ENCODE measurements around the gene TOM1L1. TPM values are rescaled to one million over a fixed set of nuclear protein-coding genes. Genes with fewer than 3 reads are reported as not detected.

TOM1L1 gene
- total RNA-seq, 2 experiments from 2014 or later: not detected

GRCh38 chr17:54982399-54982798 lies 81.7 kb downstream of the TOM1L1 start:
- H3K4me2 ChIP-seq (ENCODE audit: low read length): no peak overlapping the region
- intact Hi-C loops (cut with micrococcal nuclease; ENCODE audit: unreplicated experiment): no loop called here
- H3K4me1 ChIP-seq (ENCODE audit: insufficient read depth, low read length, poor library complexity, severe bottlenecking): no peaks in the 10 kb centered on the region
- H3K9me3 ChIP-seq (ENCODE audit: low read length): peaks cover 20% of the 10 kb centered on the region; the same call in 1 of the 2 replicates
- H3K4me3 ChIP-seq (ENCODE audit: low read depth, low read length, poor library complexity, severe bottlenecking): no peak overlapping the region
- no peak overlapping the region for H3K27ac ChIP-seq (ENCODE audit: low read depth, low read length, poor library complexity, severe bottlenecking)
- TF ChIP-seq CTCF (conservative IDR thresholded peaks at IDR 0.05; ENCODE audit: low read length): no peak
- no peak for TF ChIP-seq EZH2phosphoT487 (IDR thresholded peaks at IDR 0.05; ENCODE audit: borderline replicate concordance, low read depth, low read length)
- no peaks in the 10 kb centered on the region for H3K9me2 ChIP-seq (ENCODE audit: insufficient read depth, low read length)
- H3K36me3 ChIP-seq (ENCODE audit: insufficient read depth, low read length): no peaks in the 10 kb centered on the region; the same call in 1 of the 2 replicates
- BruUV-seq (replicated peaks): no TSS peak
- H3K79me2 ChIP-seq (ENCODE audit: insufficient read depth, low read depth, low read length): peaks cover 8% of the 10 kb centered on the region; the same call in 1 of the 2 replicates
- H4K20me1 ChIP-seq (ENCODE audit: insufficient read depth, low read length): no peaks in the 10 kb centered on the region
- ChIA-PET CTCF (ENCODE audit: unreplicated experiment) (no interaction called here), POLR2A (no interaction called here)
- H2AFZ ChIP-seq (ENCODE audit: low read length): no peak overlapping the region
- DNase-seq (ENCODE audit: low spot score): no peak

- no TSS peak for BruUV-seq (replicated peaks)
Observed at GRCh38 chr17:54983260-54983659, 82.6 kb downstream of the TOM1L1 start.

More at GRCh38 chr17:54983260-54983659, 82.6 kb downstream of the TOM1L1 start:
- Histone ChIP-seq H3K36me3 (ENCODE audit: insufficient read depth, low read length) (no peaks in the 10 kb centered on the region; the same call in 1 of the 2 replicates), H3K27ac (ENCODE audit: low read depth, low read length, poor library complexity, severe bottlenecking) (no peak overlapping the region), H3K9me3 (ENCODE audit: low read length) (peaks cover 20% of the 10 kb centered on the region; the same call in 1 of the 2 replicates), H3K9me2 (ENCODE audit: insufficient read depth, low read length) (no peaks in the 10 kb centered on the region), H3K4me2 (ENCODE audit: low read length) (no peak overlapping the region), H3K4me1 (ENCODE audit: insufficient read depth, low read length, poor library complexity, severe bottlenecking) (no peaks in the 10 kb centered on the region), H2AFZ (ENCODE audit: low read length) (no peak overlapping the region), H3K4me3 (ENCODE audit: low read depth, low read length, poor library complexity, severe bottlenecking) (no peak overlapping the region), H3K79me2 (ENCODE audit: insufficient read depth, low read depth, low read length) (peaks cover 8% of the 10 kb centered on the region; the same call in 1 of the 2 replicates), H4K20me1 (ENCODE audit: insufficient read depth, low read length) (no peaks in the 10 kb centered on the region)
- no peak for TF ChIP-seq CTCF (conservative IDR thresholded peaks at IDR 0.05; ENCODE audit: low read length)
- no peak for TF ChIP-seq EZH2phosphoT487 (IDR thresholded peaks at IDR 0.05; ENCODE audit: borderline replicate concordance, low read depth, low read length)
- DNase-seq (ENCODE audit: low spot score): no peak
- CTCF ChIA-PET (ENCODE audit: unreplicated experiment): no interaction called here
- intact Hi-C loops (cut with micrococcal nuclease; ENCODE audit: unreplicated experiment): no loop called here
- POLR2A ChIA-PET: no interaction called here
